Measurements from ENCODE around the gene PEDS1. TPM values are rescaled to one million over a fixed set of nuclear protein-coding genes. Genes with fewer than 3 reads are reported as not detected.
"Not testable (repeated sequence)": the region's sequence is repeated elsewhere in the genome, so short reads cannot be mapped to it uniquely, and the experiment has no call there.

The PEDS1 gene
- polyA plus RNA-seq, 3 donors from 2014 or later: 15.2 to 33.5 (median 19.7) TPM

- peaks cover 6 to 7% (median 6%) of the 10 kb centered on the region in 3 donors for H3K36me3 Mint-ChIP-seq
- H3K4me1 Mint-ChIP-seq: peaks cover 42 to 46% of the 10 kb centered on the region in 2 donors
- no peak for DNase-seq
- H3K27me3 Mint-ChIP-seq (ENCODE audit: low read depth in 3 of 3): peaks cover 0 to 3% (median 2%) of the 10 kb centered on the region in 3 donors
- H3K4me3 Mint-ChIP-seq: no peak overlapping the region
- peak overlapping the region in 3 of 6 donors; percentile 8 to 68 (median 60) for H3K27ac Mint-ChIP-seq
- H3K9me3 Mint-ChIP-seq: no peaks in the 10 kb centered on the region
Observed at GRCh38 chr20:50142812-50143211, 10.7 kb downstream of the PEDS1 start.

GRCh38 chr20:50141811-50142561, 11.5 kb downstream of the PEDS1 start:
- Mint-ChIP-seq H3K36me3 (peaks cover 7 to 11% (median 9%) of the 10 kb centered on the region in 3 donors), H3K27ac (peak overlapping the region in 1 of 6 donors; percentile 53), H3K4me1 (peaks cover 36 to 44% of the 10 kb centered on the region in 2 donors)

GRCh38 chr20:50141018-50141675, 12.4 kb downstream of the PEDS1 start:
- Mint-ChIP-seq H3K27me3 (ENCODE audit: low read depth in 3 of 3) (peaks cover 0 to 3% (median 2%) of the 10 kb centered on the region in 3 donors), H3K27ac (peak overlapping the region in 1 of 6 donors; percentile 7), H3K4me3 (no peak overlapping the region), H3K9me3 (no peaks in the 10 kb centered on the region), H3K4me1 (peaks cover 28 to 37% of the 10 kb centered on the region in 2 donors), H3K36me3 (peaks cover 7 to 11% (median 9%) of the 10 kb centered on the region in 3 donors)
- no peak for DNase-seq

More at GRCh38 chr20:50141811-50142561, 11.5 kb downstream of the PEDS1 start:
- Mint-ChIP-seq H3K9me3 (no peaks in the 10 kb centered on the region), H3K27me3 (ENCODE audit: low read depth in 3 of 3) (peaks cover 0 to 3% (median 2%) of the 10 kb centered on the region in 3 donors), H3K4me3 (no peak overlapping the region)
- DNase-seq: no peak

- Mint-ChIP-seq H3K9me3 (no peaks in the 10 kb centered on the region), H3K4me3 (no peak overlapping the region), H3K27ac (peak overlapping the region in 1 of 6 donors; percentile 76), H3K27me3 (ENCODE audit: low read depth in 3 of 3) (peaks cover 0 to 3% (median 2%) of the 10 kb centered on the region in 3 donors), H3K4me1 (peaks cover 24 to 38% of the 10 kb centered on the region in 2 donors), H3K36me3 (peaks cover 9 to 11% (median 10%) of the 10 kb centered on the region in 3 donors)
- no peak for DNase-seq
Observed at GRCh38 chr20:50140339-50140859, 13.1 kb downstream of the PEDS1 start.

- no peaks in the 10 kb centered on the region for H3K9me3 Mint-ChIP-seq
- no peak for DNase-seq
- H3K36me3 Mint-ChIP-seq: peaks cover 9 to 11% (median 10%) of the 10 kb centered on the region in 3 donors
- H3K4me1 Mint-ChIP-seq: peaks cover 23 to 38% of the 10 kb centered on the region in 2 donors
- peaks cover 0 to 3% (median 2%) of the 10 kb centered on the region in 3 donors for H3K27me3 Mint-ChIP-seq (ENCODE audit: low read depth in 3 of 3)
- H3K4me3 Mint-ChIP-seq: no peak overlapping the region
- H3K27ac Mint-ChIP-seq: peak overlapping the region in 1 of 6 donors; percentile 8
Observed at GRCh38 chr20:50138479-50139393, 14.8 kb downstream of the PEDS1 start.

GRCh38 chr20:50138120-50138478, 15.4 kb downstream of the PEDS1 start:
- peak overlapping the region in 1 of 6 donors; percentile 28 for H3K27ac Mint-ChIP-seq
- H3K9me3 Mint-ChIP-seq: no peaks in the 10 kb centered on the region
- peaks cover 9 to 10% (median 9%) of the 10 kb centered on the region in 3 donors for H3K36me3 Mint-ChIP-seq
- peaks cover 22 to 38% of the 10 kb centered on the region in 2 donors for H3K4me1 Mint-ChIP-seq
- peaks cover 0 to 3% (median 2%) of the 10 kb centered on the region in 3 donors for H3K27me3 Mint-ChIP-seq (ENCODE audit: low read depth in 3 of 3)
- H3K4me3 Mint-ChIP-seq: no peak overlapping the region
- no peak for DNase-seq

GRCh38 chr20:50137702-50138101, 15.8 kb downstream of the PEDS1 start:
- DNase-seq; H3K4me3 Mint-ChIP-seq; H3K9me3 Mint-ChIP-seq; H3K27me3 Mint-ChIP-seq (ENCODE audit: low read depth in 3 of 3): not testable (repeated sequence)
- Mint-ChIP-seq H3K27ac (peak overlapping the region in 2 of 6 donors; percentile 28 to 40), H3K4me1 (peaks cover 19 to 36% of the 10 kb centered on the region in 2 donors), H3K36me3 (peaks cover 5 to 10% (median 9%) of the 10 kb centered on the region in 3 donors)

- Mint-ChIP-seq H3K4me1 (peaks cover 22 to 36% of the 10 kb centered on the region in 2 donors), H3K36me3 (peaks cover 4 to 12% (median 8%) of the 10 kb centered on the region in 3 donors), H3K4me3 (no peak overlapping the region), H3K9me3 (no peaks in the 10 kb centered on the region), H3K27ac (peak overlapping the region in 2 of 6 donors; percentile 18 to 37), H3K27me3 (ENCODE audit: low read depth in 3 of 3) (peaks cover 0 to 3% (median 2%) of the 10 kb centered on the region in 3 donors)
- no peak for DNase-seq
Observed at GRCh38 chr20:50136822-50137599, 16.5 kb downstream of the PEDS1 start.

- H3K36me3 Mint-ChIP-seq: peaks cover 10 to 15% (median 13%) of the 10 kb centered on the region in 3 donors
Observed at GRCh38 chr20:50135157-50135556, 18.4 kb downstream of the PEDS1 start.

GRCh38 chr20:50133474-50134217, 19.9 kb downstream of the PEDS1 start:
- Mint-ChIP-seq H3K9me3 (no peaks in the 10 kb centered on the region), H3K4me1 (peaks cover 12 to 21% of the 10 kb centered on the region in 2 donors), H3K4me3 (no peak overlapping the region), H3K27ac (no peak overlapping the region), H3K36me3 (peaks cover 9 to 18% (median 13%) of the 10 kb centered on the region in 3 donors), H3K27me3 (ENCODE audit: low read depth in 3 of 3) (peaks cover 0 to 2% (median 0%) of the 10 kb centered on the region in 3 donors)
- DNase-seq: no peak

More at GRCh38 chr20:50135157-50135556, 18.4 kb downstream of the PEDS1 start:
- not testable (repeated sequence) for H3K27me3 Mint-ChIP-seq (ENCODE audit: low read depth in 3 of 3); H3K4me3 Mint-ChIP-seq; DNase-seq; H3K9me3 Mint-ChIP-seq; H3K27ac Mint-ChIP-seq
- peaks cover 17 to 27% of the 10 kb centered on the region in 2 donors for H3K4me1 Mint-ChIP-seq

GRCh38 chr20:50133041-50133440, 20.5 kb downstream of the PEDS1 start:
- no peak overlapping the region for H3K4me3 Mint-ChIP-seq
- peaks cover 0 to 2% (median 0%) of the 10 kb centered on the region in 3 donors for H3K27me3 Mint-ChIP-seq (ENCODE audit: low read depth in 3 of 3)
- no peak for DNase-seq
- peaks cover 9 to 22% (median 17%) of the 10 kb centered on the region in 3 donors for H3K36me3 Mint-ChIP-seq
- no peaks in the 10 kb centered on the region for H3K9me3 Mint-ChIP-seq
- no peak overlapping the region for H3K27ac Mint-ChIP-seq
- H3K4me1 Mint-ChIP-seq: peaks cover 12 to 21% of the 10 kb centered on the region in 2 donors

- no peak overlapping the region for H3K4me3 Mint-ChIP-seq
- H3K4me1 Mint-ChIP-seq: peaks cover 9 to 12% of the 10 kb centered on the region in 2 donors
- no peaks in the 10 kb centered on the region for H3K9me3 Mint-ChIP-seq
- H3K27ac Mint-ChIP-seq: peak overlapping the region in 2 of 6 donors; percentile 1 to 5
- H3K36me3 Mint-ChIP-seq: peaks cover 18 to 32% (median 20%) of the 10 kb centered on the region in 3 donors
- peaks cover 0 to 3% (median 0%) of the 10 kb centered on the region in 3 donors for H3K27me3 Mint-ChIP-seq (ENCODE audit: low read depth in 3 of 3)
- DNase-seq: no peak
Observed at GRCh38 chr20:50130995-50131394, 22.5 kb downstream of the PEDS1 start.

Data from immature natural killer cell (primary cell).